IMR-90 (cell line): ENCODE measurements around the gene CLIC4. TPM values are rescaled to one million over a fixed set of nuclear protein-coding genes. Genes with fewer than 3 reads are reported as not detected.

ENCODE experiments used
- ATAC-seq: fragments of 200-7000 bp; cut with Tn5 transposase; 2 replicates; pipeline ENCODE4 v1.9.1; 2020; ENCODE audit warnings: low read depth, mild to moderate bottlenecking, moderate library complexity
- BruUV-seq: library from RNA; stranded (reverse); fragments of 400-500 nt; replicated peaks from 2 replicates; lab custom pipeline; 2021; lab: Mats Ljungman, UMichigan
- CTCF ChIA-PET: fragments of 300-600 bp; formaldehyde crosslinking; extraction: SDS; loops from one replicate; lab custom pipeline; 2021; ENCODE audit warnings: antibody characterized with exemption; lab: Yijun Ruan, JAX
- POLR2A ChIA-PET: fragments of 300-600 bp; sonication (Branson Sonifier 250); formaldehyde crosslinking; loops from one replicate; lab custom pipeline; 2022; ENCODE audit warnings: antibody characterized with exemption; ENCODE audit not compliant: unreplicated experiment; lab: Charles Lee
- DNase-seq: peaks from one replicate; pipeline ENCODE4 v3.0.0; 2013
- H2AFZ ChIP-seq: replicated peaks from 2 replicates; pipeline ENCODE3; 2013; ENCODE audit warnings: low read length, mild to moderate bottlenecking; ENCODE audit not compliant: poor library complexity
- H2AK5ac ChIP-seq: 2 replicates; pipeline ENCODE4 v1.6.1; 2013; ENCODE audit warnings: low read depth, low read length, inconsistent platforms
- H2AK9ac ChIP-seq: replicated peaks from 2 replicates; pipeline ENCODE3; 2013; ENCODE audit warnings: mild to moderate bottlenecking, low read depth, low read length, moderate library complexity; ENCODE audit not compliant: poor library complexity
- H2BK120ac ChIP-seq: 2 replicates; pipeline ENCODE4 v1.6.1; 2013; ENCODE audit warnings: low read depth, low read length, inconsistent platforms
- H2BK15ac ChIP-seq: 3 replicates; pipeline ENCODE4 v1.6.1; 2013; ENCODE audit warnings: low read depth, low read length, inconsistent platforms
- H2BK20ac ChIP-seq: 2 replicates; pipeline ENCODE4 v1.6.1; 2013; ENCODE audit warnings: low read depth, mild to moderate bottlenecking, inconsistent platforms, low read length, moderate library complexity
- H2BK5ac ChIP-seq: 2 replicates; pipeline ENCODE4 v1.6.1; 2013; ENCODE audit warnings: mild to moderate bottlenecking, low read depth, low read length, inconsistent platforms; ENCODE audit not compliant: poor library complexity, severe bottlenecking
- H3K14ac ChIP-seq: replicated peaks from 2 replicates; pipeline ENCODE4 v1.6.1; 2013; ENCODE audit warnings: low read depth, low read length, inconsistent platforms
- H3K18ac ChIP-seq: 2 replicates; pipeline ENCODE4 v1.6.1; 2013; ENCODE audit warnings: low read depth, low read length, control low read depth
- H3K23ac ChIP-seq: 2 replicates; pipeline ENCODE4 v1.6.1; 2013; ENCODE audit warnings: low read depth, low read length, inconsistent platforms
- H3K27ac ChIP-seq: 2 replicates; pipeline ENCODE4 v1.5.1; 2013; ENCODE audit warnings: mild to moderate bottlenecking, control low read depth, low read length; ENCODE audit not compliant: insufficient read depth
- H3K27me3 ChIP-seq: 2 replicates; pipeline ENCODE4 v1.6.1; 2013; ENCODE audit warnings: low read length; ENCODE audit not compliant: control insufficient read depth, insufficient read depth
- H3K36me3 ChIP-seq: 2 replicates; pipeline ENCODE4 v1.6.1; 2013; ENCODE audit warnings: low read length, mixed read lengths; ENCODE audit not compliant: control insufficient read depth, insufficient read depth
- H3K4ac ChIP-seq: 2 replicates; pipeline ENCODE4 v1.6.1; 2013; ENCODE audit warnings: low read depth, low read length, inconsistent platforms
- H3K4me1 ChIP-seq: 2 replicates; pipeline ENCODE4 v1.6.1; 2013; ENCODE audit warnings: low read length, mixed read lengths; ENCODE audit not compliant: control insufficient read depth, insufficient read depth
- H3K4me2 ChIP-seq: 2 replicates; pipeline ENCODE4 v1.6.1; 2013; ENCODE audit warnings: low read depth, mild to moderate bottlenecking, control low read depth, low read length, moderate library complexity
- H3K4me3 ChIP-seq: 2 replicates; pipeline ENCODE4 v1.5.1; 2013; ENCODE audit warnings: low read depth, mild to moderate bottlenecking, control low read depth, low read length, moderate library complexity; ENCODE audit not compliant: insufficient read depth
- H3K56ac ChIP-seq: 2 replicates; pipeline ENCODE4 v1.6.1; 2013; ENCODE audit warnings: low read length, inconsistent platforms; ENCODE audit not compliant: insufficient read depth; ENCODE audit errors: extremely low read depth
- H3K79me1 ChIP-seq, 2 experiments: 2 replicates each; pipeline ENCODE4 v1.6.1; 2013; ENCODE audit warnings: low read length in 2 of 2, inconsistent platforms in 1 of 2, low read depth in 1 of 2
- H3K9ac ChIP-seq: 2 replicates; pipeline ENCODE4 v1.6.1; 2013; ENCODE audit warnings: low read depth, low read length, control low read depth
- H3K9me1 ChIP-seq: 2 replicates; pipeline ENCODE4 v1.6.1; 2013; ENCODE audit warnings: low read length, inconsistent platforms; ENCODE audit not compliant: insufficient read depth
- H3K9me3 ChIP-seq: 2 replicates; pipeline ENCODE4 v1.6.1; 2013; ENCODE audit warnings: low read length; ENCODE audit not compliant: control insufficient read depth, insufficient read depth
- H4K20me1 ChIP-seq: 2 replicates; pipeline ENCODE4 v1.6.1; 2013; ENCODE audit warnings: low read length, inconsistent platforms; ENCODE audit not compliant: insufficient read depth
- H4K5ac ChIP-seq: 2 replicates; pipeline ENCODE4 v1.6.1; 2013; ENCODE audit warnings: mild to moderate bottlenecking, low read depth, low read length, control low read depth
- H4K8ac ChIP-seq, 2 experiments: 2 replicates each; pipeline ENCODE4 v1.6.1; 2013; ENCODE audit warnings: low read depth in 2 of 2, low read length in 2 of 2, control low read depth in 1 of 2, inconsistent platforms in 1 of 2
- H4K91ac ChIP-seq: 2 replicates; pipeline ENCODE4 v1.6.1; 2013; ENCODE audit warnings: low read depth, low read length, inconsistent platforms; ENCODE audit not compliant: insufficient read depth
- BHLHE40 ChIP-seq: fragments of 150-350 bp; IDR thresholded peaks from 2 replicates; pipeline ENCODE4 v1.6.1; 2016; ENCODE audit warnings: mild to moderate bottlenecking, low read depth, low read length
- CEBPB ChIP-seq: IDR thresholded peaks from 2 replicates; pipeline ENCODE4 v1.6.1; 2012; ENCODE audit warnings: low read depth, low read length, improper control_type of control experiment
- CHD1 ChIP-seq: IDR thresholded peaks from 2 replicates; pipeline ENCODE4 v1.6.1; 2012; ENCODE audit warnings: low read depth, low read length, improper control_type of control experiment
- FOS ChIP-seq: fragments of 150-350 bp; IDR thresholded peaks from 2 replicates; pipeline ENCODE4 v1.6.1; 2016; ENCODE audit warnings: low read depth, low read length
- MAFK ChIP-seq: IDR thresholded peaks from 2 replicates; pipeline ENCODE4 v1.6.1; 2012; ENCODE audit warnings: low read depth, low read length, improper control_type of control experiment
- MAZ ChIP-seq: IDR thresholded peaks from 2 replicates; pipeline ENCODE4 v1.6.1; 2012; ENCODE audit warnings: low read depth, mild to moderate bottlenecking, low read length, improper control_type of control experiment, moderate library complexity, borderline replicate concordance
- MXI1 ChIP-seq: IDR thresholded peaks from 2 replicates; pipeline ENCODE4 v1.6.1; 2012; ENCODE audit warnings: low read depth, mild to moderate bottlenecking, low read length, moderate library complexity, borderline replicate concordance
- NFE2L2 ChIP-seq: fragments of 150-350 bp; IDR thresholded peaks from 2 replicates; pipeline ENCODE4 v1.6.1; 2016; ENCODE audit warnings: low read depth, mild to moderate bottlenecking, low read length
- POLR2A ChIP-seq: IDR thresholded peaks from 2 replicates; pipeline ENCODE4 v1.6.1; 2012; ENCODE audit warnings: mild to moderate bottlenecking, low read depth, low read length
- RAD21 ChIP-seq: IDR thresholded peaks from 2 replicates; pipeline ENCODE4 v1.6.1; 2012; ENCODE audit warnings: low read length, improper control_type of control experiment
- RCOR1 ChIP-seq: IDR thresholded peaks from 2 replicates; pipeline ENCODE4 v1.6.1; 2012; ENCODE audit warnings: mild to moderate bottlenecking, low read length, improper control_type of control experiment; ENCODE audit not compliant: insufficient replicate concordance
- RFX5 ChIP-seq: IDR thresholded peaks from 2 replicates; pipeline ENCODE4 v1.8.0; 2012; ENCODE audit warnings: low read depth, mild to moderate bottlenecking, low read length, moderate library complexity
- SMC3 ChIP-seq: fragments of 150-350 bp; IDR thresholded peaks from 2 replicates; pipeline ENCODE4 v1.6.1; 2016; ENCODE audit warnings: low read depth, mild to moderate bottlenecking, antibody characterized with exemption, low read length, moderate library complexity
- USF2 ChIP-seq: fragments of 150-350 bp; IDR thresholded peaks from 2 replicates; pipeline ENCODE4 v1.6.1; 2017; ENCODE audit warnings: mild to moderate bottlenecking, antibody characterized with exemption, low read length, low read depth
- WGBS, 2 experiments: methylation state at CpG; one replicate each; pipeline versions ENCODE4 v1.1.5 to v1.1.7; 2013; ENCODE audit warnings: missing lambda C conversion rate in 2 of 2; ENCODE audit not compliant: insufficient read length in 1 of 2; ENCODE audit errors: extremely low coverage in 2 of 2; 5-methylcytosine and 5-hydroxymethylcytosine counted together
- dilution Hi-C: fragments of 300-500 bp; cut with HindIII; formaldehyde crosslinking; loops from one replicate; pipeline ENCODE4 v1.14.3; 2018; ENCODE audit warnings: low sequenced_read_pairs; ENCODE audit not compliant: unreplicated experiment
- in situ Hi-C: fragments of 300-500 bp; cut with MboI; formaldehyde crosslinking; loops from 3 replicates; pipeline ENCODE4 v1.14.3; 2019; ENCODE audit warnings: low sequenced_read_pairs, inconsistent platforms, mixed read lengths
- intact Hi-C: fragments of 100-400 bp; cut with micrococcal nuclease; formaldehyde crosslinking; loops from 2 replicates; pipeline ENCODE4 v1.10.0; 2022
- polyA plus RNA-seq, 3 experiments: library from polyadenylated mRNA; depleted of rRNA; stranded (reverse); fragments of >200 nt; gene quantifications; 2 replicates each; pipeline ENCODE4 v1.2.3, GENCODE V29; 2012; ENCODE audit warnings: low replicate concordance in 1 of 3
- total RNA-seq: library from RNA; depleted of rRNA; stranded (reverse); fragments of >200 nt; gene quantifications from 2 replicates; pipeline ENCODE4 v1.2.3, GENCODE V29; 2012
- TF ChIP-seq, protein P1 (sequence below): fragments of 150-350 bp; IDR thresholded peaks from 2 replicates; pipeline ENCODE4 v1.6.1; 2016; ENCODE audit warnings: low read depth, mild to moderate bottlenecking, low read length, moderate library complexity, borderline replicate concordance

The CLIC4 gene
- total and polyA plus RNA-seq, 2 of the 4 experiments (the other 2 are of a cell fraction): 242 to 392 TPM

DNA sequence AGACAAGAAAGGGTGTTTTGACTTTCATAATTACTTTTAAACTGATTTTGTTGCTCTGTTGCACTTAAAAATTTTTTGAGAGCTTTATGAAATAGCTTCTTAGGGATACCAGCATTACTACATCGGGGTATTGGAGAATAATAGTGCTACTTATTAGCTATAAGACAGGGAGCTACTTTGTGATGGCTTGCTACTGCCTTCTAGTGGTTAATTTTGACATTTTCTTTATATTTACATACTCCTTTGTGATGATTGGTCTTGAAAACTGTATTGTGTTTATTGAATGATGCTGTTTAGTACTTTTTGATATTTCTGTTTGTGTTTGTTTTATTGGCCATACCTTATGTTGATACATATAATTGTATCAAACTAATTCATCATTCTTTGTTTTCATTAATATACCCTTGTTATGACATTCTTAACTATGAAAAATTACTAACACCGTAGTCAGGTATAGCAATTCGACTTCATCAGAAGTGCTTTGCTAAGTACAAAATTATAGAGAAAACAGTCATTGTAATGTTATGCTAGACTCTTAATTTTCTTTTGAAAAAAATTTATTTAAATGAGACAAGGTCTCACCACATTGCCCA, 85.5 kb downstream of the CLIC4 start:
- Histone ChIP-seq H3K27me3 (no peaks in the 10 kb centered on the region), H3K4me3 (no peak overlapping the region), H3K27ac (no peak overlapping the region), H3K23ac (no peak overlapping the region), H3K36me3 (peaks cover 1% of the 10 kb centered on the region; the same call in 1 of the 2 replicates), H4K91ac (no peak overlapping the region), H2AK9ac (no peak overlapping the region), H3K18ac (no peak overlapping the region), H3K4me2 (peak overlapping the region; percentile 7; the same call in 1 of the 2 replicates), H2BK120ac (no peak overlapping the region), H3K4ac (no peak overlapping the region), H2AK5ac (no peak overlapping the region), H3K9me3 (no peaks in the 10 kb centered on the region), H3K9ac (no peak overlapping the region), H2BK20ac (no peak overlapping the region), H4K5ac (no peak overlapping the region), H4K20me1 (peaks cover 65% of the 10 kb centered on the region), H3K56ac (no peak overlapping the region), H3K4me1 (peaks cover 13% of the 10 kb centered on the region), H3K9me1 (peaks cover 5% of the 10 kb centered on the region), H2AFZ (no peak overlapping the region), H3K14ac (no peak overlapping the region), H3K79me1 (peaks cover 0 to 31% of the 10 kb centered on the region in 2 experiments; a peak in 2 of 4 replicates), H2BK15ac (no peak overlapping the region), H2BK5ac (peak overlapping the region; percentile 81), H4K8ac (peak overlapping the region in 1 of 2 experiments; percentile 15; a peak in 1 of 4 replicates)
- in situ Hi-C loops (no loop called here), dilution Hi-C loops (no loop called here), intact Hi-C loops (loop anchor here (2.0 kb wide), 2 partner anchors 84 to 142 kb away; no protein-coding TSS in a partner anchor)
- ATAC-seq (peak; percentile 76), DNase-seq (peak; percentile 79)
- WGBS, 2 experiments: no CpG with 5 or more reads among the region's 3 CpGs
- ChIA-PET CTCF (interaction anchor here (0.6 to 2.8 kb wide), 15 partner anchors 11 to 166 kb away, joined by 3 to 21 read pairs (median 4); no protein-coding TSS in a partner anchor), POLR2A (interaction anchor here (0.6 kb wide), 2 partner anchors 147 to 167 kb away, joined by 5 to 11 read pairs; no protein-coding TSS in a partner anchor)
- no TSS peak for BruUV-seq
- TF ChIP-seq RCOR1 (no peak), RFX5 (no peak), CHD1 (no peak), MXI1 (no peak), CEBPB (no peak), FOS (no peak), BHLHE40 (no peak), NFE2L2 (no peak), MAFK (no peak), RAD21 (peak; percentile 81), MAZ (no peak), POLR2A (no peak), SMC3 (peak; percentile 70), USF2 (no peak)
- TF ChIP-seq, protein P1, sequence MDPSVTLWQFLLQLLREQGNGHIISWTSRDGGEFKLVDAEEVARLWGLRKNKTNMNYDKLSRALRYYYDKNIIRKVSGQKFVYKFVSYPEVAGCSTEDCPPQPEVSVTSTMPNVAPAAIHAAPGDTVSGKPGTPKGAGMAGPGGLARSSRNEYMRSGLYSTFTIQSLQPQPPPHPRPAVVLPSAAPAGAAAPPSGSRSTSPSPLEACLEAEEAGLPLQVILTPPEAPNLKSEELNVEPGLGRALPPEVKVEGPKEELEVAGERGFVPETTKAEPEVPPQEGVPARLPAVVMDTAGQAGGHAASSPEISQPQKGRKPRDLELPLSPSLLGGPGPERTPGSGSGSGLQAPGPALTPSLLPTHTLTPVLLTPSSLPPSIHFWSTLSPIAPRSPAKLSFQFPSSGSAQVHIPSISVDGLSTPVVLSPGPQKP: no peak
